ENCODE measurements around the gene IL12B. TPM values are rescaled to one million over a fixed set of nuclear protein-coding genes. Genes with fewer than 3 reads are reported as not detected.
"Not testable (repeated sequence)": the region's sequence is repeated elsewhere in the genome, so short reads cannot be mapped to it uniquely, and the experiment has no call there.

The IL12B gene
- total RNA-seq, 1 donor from 2014 or later, result not detected

GRCh38 chr5:159304961-159305595 is 25.2 kb downstream of the IL12B start:
- intact Hi-C loops (cut with DNase I), result no loop called here
- ATAC-seq (no peak), DNase-seq (ENCODE audit: low spot score) (no peak)

DNA sequence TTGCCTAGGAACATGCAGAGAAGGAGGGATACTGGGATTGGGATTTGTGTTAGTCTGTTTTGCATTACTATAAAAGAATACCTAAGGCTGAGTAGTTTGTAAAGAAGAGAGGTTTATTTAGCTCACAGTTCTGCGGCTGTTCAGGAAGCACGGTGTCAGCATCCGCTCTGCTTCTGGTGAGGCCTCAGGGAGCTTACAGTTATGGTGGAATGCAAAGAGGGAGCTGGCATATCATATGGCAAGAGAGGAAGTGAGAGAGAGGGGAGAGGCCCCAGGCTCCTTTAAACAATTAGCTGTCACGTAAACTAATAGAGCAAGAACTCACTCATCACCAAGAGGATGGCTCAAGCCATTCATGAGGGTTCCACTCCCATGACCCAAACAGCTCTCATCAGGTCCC is 27.0 kb downstream of the IL12B start:
- DNase-seq (ENCODE audit: low spot score) (no peak), ATAC-seq (no peak)
- intact Hi-C loops (cut with DNase I), result no loop called here

DNA sequence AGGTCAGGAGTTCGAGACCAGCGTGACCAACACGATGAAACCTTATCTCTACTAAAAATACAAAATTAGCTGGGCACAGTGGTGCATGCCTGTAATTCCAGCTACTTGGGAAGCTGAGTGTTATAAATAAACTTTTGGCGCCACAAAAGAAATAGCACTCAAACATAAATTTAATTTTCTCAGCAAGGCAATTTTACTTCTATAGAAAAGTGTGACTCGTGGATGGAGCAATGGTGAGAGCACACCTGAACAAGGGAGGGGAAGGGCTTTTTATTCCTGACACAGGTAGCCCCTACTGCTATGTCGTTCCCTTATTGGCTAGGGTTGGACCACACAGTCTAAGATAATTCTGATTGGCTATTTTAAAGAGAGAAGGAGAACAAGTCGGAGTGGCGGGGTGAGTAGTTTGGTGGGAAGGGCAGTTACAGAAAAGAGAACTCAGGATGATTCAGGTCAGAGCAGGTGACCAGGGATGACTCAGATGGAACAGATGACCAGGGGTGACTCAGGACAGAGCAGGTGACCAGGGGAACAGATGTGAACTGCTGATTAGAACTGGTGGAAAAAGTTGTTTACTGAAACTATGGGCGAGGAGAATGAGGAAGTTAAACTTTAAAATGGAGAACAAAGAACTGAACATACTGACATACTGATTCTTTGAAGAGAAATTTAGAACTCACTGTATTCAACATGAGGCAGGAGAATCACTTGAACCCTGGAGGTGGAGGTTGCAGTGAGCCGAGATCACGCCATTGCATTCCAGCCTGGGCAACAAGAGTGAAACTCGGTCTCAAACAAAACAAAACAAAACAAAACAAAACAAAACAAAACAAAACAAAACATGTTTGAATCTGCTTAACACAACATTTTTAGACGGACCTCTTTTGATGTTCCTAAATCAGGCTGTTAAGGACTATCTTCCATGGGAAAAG is 28.1 kb downstream of the IL12B start:
- DNase-seq (ENCODE audit: low spot score); ATAC-seq; intact Hi-C loops (cut with DNase I): not testable (repeated sequence)

DNA sequence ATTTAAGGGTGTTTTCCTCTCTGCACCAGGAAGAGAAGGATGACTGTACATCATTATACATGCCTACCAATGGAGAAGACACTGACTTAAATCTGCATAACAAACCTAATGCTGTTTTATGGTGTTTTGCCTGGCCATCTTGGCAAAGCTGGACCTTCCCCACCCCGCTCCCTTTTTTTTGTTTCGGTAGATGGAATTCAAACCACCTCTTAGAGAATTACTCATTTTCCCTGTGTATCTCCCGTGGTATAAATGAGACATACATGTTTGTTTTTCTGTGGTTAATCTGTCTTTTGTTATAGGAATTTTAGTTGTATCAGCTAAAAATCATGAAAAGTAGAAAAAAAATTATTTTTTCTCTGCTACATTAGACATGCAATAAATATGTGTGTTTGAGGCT is 28.8 kb downstream of the IL12B start:
- DNase-seq (ENCODE audit: low spot score), result no peak
- intact Hi-C loops (cut with DNase I), result no loop called here
- ATAC-seq, result no peak

- DNase-seq (ENCODE audit: low spot score); ATAC-seq; intact Hi-C loops (cut with DNase I): not testable (repeated sequence)
These were observed 33.0 kb downstream of the IL12B start for GRCh38 chr5:159297300-159297699.

DNA sequence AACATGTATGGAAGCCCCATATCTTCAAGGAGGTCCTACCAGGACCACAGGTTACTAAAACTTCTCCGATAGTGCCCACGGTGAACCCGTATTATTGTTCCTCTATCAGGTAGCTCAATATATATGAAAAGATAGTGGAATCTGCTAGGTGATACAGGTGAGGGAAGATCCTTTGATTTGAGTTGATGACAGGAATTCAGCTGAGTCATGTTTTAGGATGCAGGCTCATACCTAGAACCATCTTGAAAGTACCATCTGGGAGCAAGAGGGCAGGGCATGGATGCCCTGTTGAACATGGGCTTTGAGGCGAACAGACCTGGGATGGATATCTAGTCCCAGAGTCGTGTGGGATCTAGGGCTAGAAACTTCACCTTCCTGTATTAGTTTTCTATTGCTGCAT is 35.4 kb downstream of the IL12B start:
- intact Hi-C loops (cut with DNase I), result no loop called here
- ATAC-seq (no peak), DNase-seq (ENCODE audit: low spot score) (no peak)

DNA sequence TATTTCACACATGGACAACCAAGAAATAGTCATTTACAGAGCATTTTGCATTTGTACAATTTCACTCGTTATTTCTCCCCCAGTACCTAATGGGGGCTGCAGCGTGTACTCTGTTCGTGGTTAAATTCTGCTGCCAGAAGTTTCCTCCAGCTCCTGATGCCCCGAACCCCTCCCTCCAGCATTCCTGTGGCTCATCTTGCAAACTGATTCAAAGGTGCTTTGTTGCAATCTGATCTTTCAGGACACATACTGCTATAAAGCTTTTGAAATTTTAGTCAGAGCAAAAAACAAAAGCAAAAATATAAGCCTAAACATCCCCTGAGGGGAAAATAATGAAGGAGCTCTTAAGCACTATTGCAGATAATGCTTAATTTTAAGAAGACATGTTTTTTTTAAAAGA is 39.5 kb downstream of the IL12B start:
- intact Hi-C loops (cut with DNase I), result no loop called here
- ATAC-seq, result no peak
- no peak for DNase-seq (ENCODE audit: low spot score)

DNA sequence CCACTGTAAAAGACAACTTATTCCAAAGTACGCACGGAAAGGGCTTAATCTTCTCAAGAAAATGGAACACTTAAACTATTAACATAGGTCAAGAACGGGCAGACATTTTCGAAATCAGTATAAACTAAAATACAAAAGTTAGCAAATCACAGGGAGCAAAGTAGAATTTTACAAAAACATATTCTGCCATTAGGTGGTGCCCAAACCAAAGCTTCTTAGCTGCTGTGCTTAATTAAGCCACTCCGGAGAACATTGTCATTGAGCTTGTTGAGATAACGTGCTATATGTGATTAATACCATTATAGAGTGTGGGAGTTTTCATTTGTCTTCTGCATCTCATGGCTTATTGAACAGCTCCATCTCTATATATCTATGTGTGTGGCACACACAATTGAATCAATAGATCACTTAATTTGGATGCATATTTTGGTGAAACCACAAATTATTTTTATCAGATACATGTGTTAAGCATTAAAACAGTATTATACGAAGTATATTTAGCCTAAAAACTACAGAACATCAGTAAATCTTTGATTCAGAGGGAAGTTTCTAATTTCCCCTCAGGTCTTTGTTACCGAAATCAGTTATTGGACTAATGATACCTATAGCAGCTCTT is 43.8 kb downstream of the IL12B start:
- no peak for ATAC-seq
- intact Hi-C loops (cut with DNase I), result no loop called here
- DNase-seq (ENCODE audit: low spot score), result no peak

- no peak for DNase-seq (ENCODE audit: low spot score)
- intact Hi-C loops (cut with DNase I), result no loop called here
- no peak for ATAC-seq
These were observed 55.6 kb downstream of the IL12B start for GRCh38 chr5:159274676-159275075.

DNA sequence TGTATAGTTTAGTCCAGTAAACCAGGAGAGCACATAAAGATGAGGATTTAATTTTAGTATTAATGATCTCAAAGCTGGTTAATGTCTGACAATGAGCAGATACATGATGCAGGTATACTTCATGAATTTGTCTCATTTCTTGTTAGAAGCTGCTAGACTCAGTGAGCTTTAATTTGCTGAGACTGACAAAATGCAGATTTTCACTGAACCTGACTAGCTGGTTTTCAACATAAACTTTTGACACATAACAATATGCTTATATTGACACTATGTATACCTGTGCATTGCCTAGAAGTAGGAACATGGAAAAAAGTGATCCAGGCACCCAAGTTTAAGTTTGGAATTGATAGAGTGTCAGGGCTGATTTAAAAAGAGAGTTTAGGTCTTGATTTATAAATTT is 56.4 kb downstream of the IL12B start:
- DNase-seq (ENCODE audit: low spot score) (no peak), ATAC-seq (no peak)
- intact Hi-C loops (cut with DNase I), result no loop called here

DNA sequence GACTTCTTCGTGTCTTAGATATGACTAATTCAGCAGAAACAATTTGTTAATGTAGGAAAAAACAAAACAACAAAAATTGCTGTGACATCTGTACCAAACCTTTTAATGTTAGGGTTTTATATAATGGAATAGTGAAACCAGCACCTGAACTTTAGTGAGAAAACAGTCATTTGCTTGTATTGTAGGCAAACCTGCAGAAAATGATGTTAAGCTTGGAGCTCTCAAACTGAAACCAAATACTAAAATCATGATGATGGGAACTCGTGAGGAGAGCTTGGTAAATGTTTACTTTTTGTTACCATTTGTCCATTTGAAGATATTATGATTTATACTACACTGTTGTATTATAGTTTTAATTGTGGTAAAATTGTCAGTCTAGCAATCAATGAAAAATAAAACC is 60.6 kb downstream of the IL12B start:
- no peak for DNase-seq (ENCODE audit: low spot score)
- no peak for ATAC-seq
- intact Hi-C loops (cut with DNase I), result no loop called here

GRCh38 chr5:159266764-159267163 is 63.5 kb downstream of the IL12B start:
- DNase-seq (ENCODE audit: low spot score); intact Hi-C loops (cut with DNase I); ATAC-seq: not testable (repeated sequence)

Other genes starting within 250 kb of the IL12B start
- gene EBF1, start 230.6 kb downstream of the IL12B start, total RNA-seq, result 86.9 TPM
- gene RNF145, start 120.9 kb downstream of the IL12B start, total RNA-seq, result 68.2 TPM
- 22.6 TPM for gene UBLCP1, start 67.2 kb downstream of the IL12B start, total RNA-seq

All from sciatic nerve (tissue), 2 donors.